ENCODE results near the gene CDK18.

- TF ChIP-seq CTCF (IDR thresholded peaks at IDR 0.05) (peak; percentile 52 to 79 (median 74)), POLR2A (IDR thresholded peaks at IDR 0.05) (no peak)
Observed at GRCh38 chr1:205488074-205488723, 16.3 kb upstream of the CDK18 start.

Measured in thyroid gland (tissue), 4 donors.